HepG2 (cell line): Measurements from ENCODE around the gene PPP1R13L. TPM values are rescaled to one million over a fixed set of nuclear protein-coding genes. Genes with fewer than 3 reads are reported as not detected.

Experiments
- CREB1 ChIP-seq, 2 experiments: fragments of 450-650 bp in 1 of 2; IDR thresholded peaks; 2 replicates each; pipeline ENCODE4 v1.6.1; 2016 to 2017; ENCODE audit warnings: control low read depth in 1 of 2, mild to moderate bottlenecking in 1 of 2, missing compliant biosample characterization in 1 of 2, missing genetic modification characterization in 1 of 2
- GATAD2A ChIP-seq: IDR thresholded peaks from 2 replicates; pipeline ENCODE4 v1.6.1; 2016
- GZF1 ChIP-seq: sonication (generic); formaldehyde crosslinking; IDR thresholded peaks from 2 replicates; pipeline ENCODE4 v1.5.1; 2020; ENCODE audit warnings: mild to moderate bottlenecking, missing genetic modification reagents
- HMGA1 ChIP-seq: sonication (generic); formaldehyde crosslinking; conservative IDR thresholded peaks from 2 replicates; pipeline ENCODE4 v1.4.0; 2020; ENCODE audit warnings: missing genetic modification reagents
- MAFG ChIP-seq: sonication (generic); formaldehyde crosslinking; IDR thresholded peaks from 2 replicates; pipeline ENCODE4 v1.5.1; 2020; ENCODE audit warnings: mild to moderate bottlenecking, missing genetic modification reagents
- PHF20 ChIP-seq: sonication (generic); formaldehyde crosslinking; IDR thresholded peaks from 2 replicates; pipeline ENCODE4 v1.5.0; 2020; ENCODE audit warnings: mild to moderate bottlenecking, missing genetic modification reagents
- RFX1 ChIP-seq: fragments of 450-650 bp; IDR thresholded peaks from 2 replicates; pipeline ENCODE4 v1.6.1; 2017
- SCMH1 ChIP-seq: sonication (generic); formaldehyde crosslinking; IDR thresholded peaks from 2 replicates; pipeline ENCODE4 v1.9.0; 2021; ENCODE audit warnings: missing genetic modification reagents, mild to moderate bottlenecking, borderline replicate concordance
- TOE1 ChIP-seq: sonication (generic); formaldehyde crosslinking; IDR thresholded peaks from 2 replicates; pipeline ENCODE4 v1.4.0; 2020; ENCODE audit warnings: mild to moderate bottlenecking, missing genetic modification reagents
- ZBTB38 ChIP-seq: sonication (generic); formaldehyde crosslinking; IDR thresholded peaks from 2 replicates; pipeline ENCODE4 v1.5.1; 2020; ENCODE audit warnings: mild to moderate bottlenecking, missing genetic modification reagents
- ZNF256 ChIP-seq: sonication (generic); formaldehyde crosslinking; conservative IDR thresholded peaks from 2 replicates; pipeline ENCODE4 v1.4.0; 2020; ENCODE audit warnings: missing genetic modification reagents
- polyA plus RNA-seq, 8 experiments: library from polyadenylated mRNA; depleted of rRNA in 3 of 8; stranded (reverse) in 7 of 8; unstranded in 1 of 8; fragments of >200 nt; fragmentation: Illumina TruSeq in 4 of 8; extraction: Trizol in 4 of 8; gene quantifications; 2 replicates each; pipeline versions ENCODE4 v1.2.1 to v1.2.3, GENCODE V29; 2011 to 2016; ENCODE audit warnings: low read depth in 4 of 8, missing spikeins in 1 of 8, mixed read lengths in 1 of 8; ENCODE audit not compliant: insufficient read depth in 1 of 8
- total RNA-seq, 5 experiments: library from RNA; depleted of rRNA; stranded (reverse); fragments of >200 nt; fragmentation: Illumina TruSeq; extraction: Trizol; gene quantifications; 2 replicates each; pipeline ENCODE4 v1.2.3, GENCODE V29; 2016; ENCODE audit warnings: low read depth in 1 of 5
- TF ChIP-seq, protein P1 (sequence below), 2 experiments: fragments of 450-650 bp in 1 of 2; sonication (generic) in 1 of 2; formaldehyde crosslinking in 1 of 2; IDR thresholded peaks; 2 replicates each; pipeline versions ENCODE4 v1.6.1 to v1.8.0; 2016 to 2022; ENCODE audit warnings: antibody characterized with exemption in 1 of 2, mild to moderate bottlenecking in 1 of 2, missing genetic modification reagents in 1 of 2
- TF ChIP-seq, protein P2 (sequence below): sonication (generic); formaldehyde crosslinking; IDR thresholded peaks from 2 replicates; pipeline ENCODE4 v1.8.1; 2022; ENCODE audit warnings: mild to moderate bottlenecking, missing genetic modification reagents
- TF ChIP-seq, protein P3 (sequence below): fragments of 450-650 bp; IDR thresholded peaks from 2 replicates; pipeline ENCODE4 v1.6.1; 2016
- TF ChIP-seq, protein P4 (sequence below): IDR thresholded peaks from 2 replicates; pipeline ENCODE4 v1.6.1; 2016; ENCODE audit warnings: low read depth, borderline replicate concordance
- TF ChIP-seq, protein P5 (sequence below): IDR thresholded peaks from 2 replicates; pipeline ENCODE4 v1.6.1; 2016; ENCODE audit warnings: low read depth, control low read depth

The PPP1R13L gene
- total and polyA plus RNA-seq, 2 of the 13 experiments (the other 11 are each of a cell fraction or from before 2014, with no cell fraction given): 1.3 to 6.6 TPM

GRCh38 chr19:45423589-45424190 lies 18.8 kb upstream of the PPP1R13L start, which contains the start of gene ERCC1 (continued):
- TF ChIP-seq, protein P1, sequence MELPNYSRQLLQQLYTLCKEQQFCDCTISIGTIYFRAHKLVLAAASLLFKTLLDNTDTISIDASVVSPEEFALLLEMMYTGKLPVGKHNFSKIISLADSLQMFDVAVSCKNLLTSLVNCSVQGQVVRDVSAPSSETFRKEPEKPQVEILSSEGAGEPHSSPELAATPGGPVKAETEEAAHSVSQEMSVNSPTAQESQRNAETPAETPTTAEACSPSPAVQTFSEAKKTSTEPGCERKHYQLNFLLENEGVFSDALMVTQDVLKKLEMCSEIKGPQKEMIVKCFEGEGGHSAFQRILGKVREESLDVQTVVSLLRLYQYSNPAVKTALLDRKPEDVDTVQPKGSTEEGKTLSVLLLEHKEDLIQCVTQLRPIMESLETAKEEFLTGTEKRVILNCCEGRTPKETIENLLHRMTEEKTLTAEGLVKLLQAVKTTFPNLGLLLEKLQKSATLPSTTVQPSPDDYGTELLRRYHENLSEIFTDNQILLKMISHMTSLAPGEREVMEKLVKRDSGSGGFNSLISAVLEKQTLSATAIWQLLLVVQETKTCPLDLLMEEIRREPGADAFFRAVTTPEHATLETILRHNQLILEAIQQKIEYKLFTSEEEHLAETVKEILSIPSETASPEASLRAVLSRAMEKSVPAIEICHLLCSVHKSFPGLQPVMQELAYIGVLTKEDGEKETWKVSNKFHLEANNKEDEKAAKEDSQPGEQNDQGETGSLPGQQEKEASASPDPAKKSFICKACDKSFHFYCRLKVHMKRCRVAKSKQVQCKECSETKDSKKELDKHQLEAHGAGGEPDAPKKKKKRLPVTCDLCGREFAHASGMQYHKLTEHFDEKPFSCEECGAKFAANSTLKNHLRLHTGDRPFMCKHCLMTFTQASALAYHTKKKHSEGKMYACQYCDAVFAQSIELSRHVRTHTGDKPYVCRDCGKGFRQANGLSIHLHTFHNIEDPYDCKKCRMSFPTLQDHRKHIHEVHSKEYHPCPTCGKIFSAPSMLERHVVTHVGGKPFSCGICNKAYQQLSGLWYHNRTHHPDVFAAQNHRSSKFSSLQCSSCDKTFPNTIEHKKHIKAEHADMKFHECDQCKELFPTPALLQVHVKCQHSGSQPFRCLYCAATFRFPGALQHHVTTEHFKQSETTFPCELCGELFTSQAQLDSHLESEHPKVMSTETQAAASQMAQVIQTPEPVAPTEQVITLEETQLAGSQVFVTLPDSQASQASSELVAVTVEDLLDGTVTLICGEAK (IDR thresholded peaks at IDR 0.05): no peak
- TF ChIP-seq, protein P1 (CRISPR knock-in tag; IDR thresholded peaks at IDR 0.05): peak; percentile 70
- TF ChIP-seq CREB1 (IDR thresholded peaks at IDR 0.05): peak; percentile 41; the same call in 1 of the 2 replicates
- TF ChIP-seq CREB1 (CRISPR knock-in tag; IDR thresholded peaks at IDR 0.05): peak; percentile 77
- peak; percentile 89 for TF ChIP-seq PHF20
- TF ChIP-seq RFX1: no peak
- no peak for TF ChIP-seq ZNF256 (CRISPR knock-in tag)
- no peak for TF ChIP-seq MAFG
- TF ChIP-seq SCMH1 (CRISPR knock-in tag): no peak
- TF ChIP-seq GATAD2A (CRISPR knock-in tag): peak; percentile 39; the same call in 1 of the 2 replicates
- TF ChIP-seq, protein P2, sequence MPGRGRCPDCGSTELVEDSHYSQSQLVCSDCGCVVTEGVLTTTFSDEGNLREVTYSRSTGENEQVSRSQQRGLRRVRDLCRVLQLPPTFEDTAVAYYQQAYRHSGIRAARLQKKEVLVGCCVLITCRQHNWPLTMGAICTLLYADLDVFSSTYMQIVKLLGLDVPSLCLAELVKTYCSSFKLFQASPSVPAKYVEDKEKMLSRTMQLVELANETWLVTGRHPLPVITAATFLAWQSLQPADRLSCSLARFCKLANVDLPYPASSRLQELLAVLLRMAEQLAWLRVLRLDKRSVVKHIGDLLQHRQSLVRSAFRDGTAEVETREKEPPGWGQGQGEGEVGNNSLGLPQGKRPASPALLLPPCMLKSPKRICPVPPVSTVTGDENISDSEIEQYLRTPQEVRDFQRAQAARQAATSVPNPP (CRISPR knock-in tag): peak; percentile 84
- TF ChIP-seq, protein P3, sequence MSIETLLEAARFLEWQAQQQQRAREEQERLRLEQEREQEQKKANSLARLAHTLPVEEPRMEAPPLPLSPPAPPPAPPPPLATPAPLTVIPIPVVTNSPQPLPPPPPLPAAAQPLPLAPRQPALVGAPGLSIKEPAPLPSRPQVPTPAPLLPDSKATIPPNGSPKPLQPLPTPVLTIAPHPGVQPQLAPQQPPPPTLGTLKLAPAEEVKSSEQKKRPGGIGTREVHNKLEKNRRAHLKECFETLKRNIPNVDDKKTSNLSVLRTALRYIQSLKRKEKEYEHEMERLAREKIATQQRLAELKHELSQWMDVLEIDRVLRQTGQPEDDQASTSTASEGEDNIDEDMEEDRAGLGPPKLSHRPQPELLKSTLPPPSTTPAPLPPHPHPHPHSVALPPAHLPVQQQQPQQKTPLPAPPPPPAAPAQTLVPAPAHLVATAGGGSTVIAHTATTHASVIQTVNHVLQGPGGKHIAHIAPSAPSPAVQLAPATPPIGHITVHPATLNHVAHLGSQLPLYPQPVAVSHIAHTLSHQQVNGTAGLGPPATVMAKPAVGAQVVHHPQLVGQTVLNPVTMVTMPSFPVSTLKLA: peak; percentile 31; the same call in 1 of the 2 replicates
- TF ChIP-seq HMGA1 (CRISPR knock-in tag): no peak
- TF ChIP-seq ZBTB38 (CRISPR knock-in tag): peak; percentile 79
- TF ChIP-seq, protein P4, sequence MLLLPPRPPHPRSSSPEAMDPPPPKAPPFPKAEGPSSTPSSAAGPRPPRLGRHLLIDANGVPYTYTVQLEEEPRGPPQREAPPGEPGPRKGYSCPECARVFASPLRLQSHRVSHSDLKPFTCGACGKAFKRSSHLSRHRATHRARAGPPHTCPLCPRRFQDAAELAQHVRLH: peak; percentile 70
- TF ChIP-seq GZF1 (CRISPR knock-in tag): 0 out of 2 replicates have a peak, but pooled peaks have one; percentile 41
- TF ChIP-seq, protein P5, sequence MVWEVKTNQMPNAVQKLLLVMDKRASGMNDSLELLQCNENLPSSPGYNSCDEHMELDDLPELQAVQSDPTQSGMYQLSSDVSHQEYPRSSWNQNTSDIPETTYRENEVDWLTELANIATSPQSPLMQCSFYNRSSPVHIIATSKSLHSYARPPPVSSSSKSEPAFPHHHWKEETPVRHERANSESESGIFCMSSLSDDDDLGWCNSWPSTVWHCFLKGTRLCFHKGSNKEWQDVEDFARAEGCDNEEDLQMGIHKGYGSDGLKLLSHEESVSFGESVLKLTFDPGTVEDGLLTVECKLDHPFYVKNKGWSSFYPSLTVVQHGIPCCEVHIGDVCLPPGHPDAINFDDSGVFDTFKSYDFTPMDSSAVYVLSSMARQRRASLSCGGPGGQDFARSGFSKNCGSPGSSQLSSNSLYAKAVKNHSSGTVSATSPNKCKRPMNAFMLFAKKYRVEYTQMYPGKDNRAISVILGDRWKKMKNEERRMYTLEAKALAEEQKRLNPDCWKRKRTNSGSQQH (CRISPR knock-in tag): peak; percentile 92
- TF ChIP-seq TOE1 (CRISPR knock-in tag): peak; percentile 56; the same call in 1 of the 2 replicates
